SK-N-SH treated with all-trans-retinoic acid at 6 μM for 48 hours (cell line): ENCODE results near the gene KNDC1.

Experiments
- ARNTL ChIP-seq: fragments of 450-650 bp; formaldehyde crosslinking; IDR thresholded peaks from 2 replicates; pipeline ENCODE4 v1.5.0; 2020; ENCODE audit warnings: low read depth, mild to moderate bottlenecking, moderate library complexity, borderline replicate concordance
- CREB5 ChIP-seq: fragments of 250-450 bp; sonication (Bioruptor Pico); IDR thresholded peaks from 2 replicates; pipeline ENCODE4 v1.5.1; 2020; ENCODE audit warnings: low read depth, mild to moderate bottlenecking, moderate library complexity
- ISL1 ChIP-seq: fragments of 250-450 bp; sonication (Bioruptor Pico); IDR thresholded peaks from 2 replicates; pipeline ENCODE4 v2.1.2; 2022; ENCODE audit warnings: mild to moderate bottlenecking, moderate library complexity
- PATZ1 ChIP-seq: fragments of 250-450 bp; sonication (Bioruptor Pico); IDR thresholded peaks from 2 replicates; pipeline ENCODE4 v1.8.0; 2020; ENCODE audit warnings: mild to moderate bottlenecking, moderate library complexity, borderline replicate concordance
- POU6F1 ChIP-seq: fragments of 250-450 bp; sonication (Bioruptor Pico); IDR thresholded peaks from 2 replicates; pipeline ENCODE4 v1.8.0; 2021; ENCODE audit warnings: low read depth, mild to moderate bottlenecking, moderate library complexity, borderline replicate concordance
- PPARA ChIP-seq: fragments of 250-450 bp; sonication (Bioruptor Pico); IDR thresholded peaks from 2 replicates; pipeline ENCODE4 v1.5.0; 2020; ENCODE audit warnings: mild to moderate bottlenecking, borderline replicate concordance
- RARB ChIP-seq: fragments of 250-450 bp; sonication (Bioruptor Pico); IDR thresholded peaks from 2 replicates; pipeline ENCODE4 v1.8.0; 2021; ENCODE audit warnings: mild to moderate bottlenecking, moderate library complexity
- TCF4 ChIP-seq: fragments of 250-450 bp; sonication (Bioruptor Pico); IDR thresholded peaks from 2 replicates; pipeline ENCODE4 v1.8.0; 2021; ENCODE audit warnings: mild to moderate bottlenecking, moderate library complexity, borderline replicate concordance
- TSHZ2 ChIP-seq: fragments of 250-450 bp; sonication (Bioruptor Pico); IDR thresholded peaks from 2 replicates; pipeline ENCODE4 v1.5.0; 2020; ENCODE audit warnings: mild to moderate bottlenecking, moderate library complexity
- ZNF565 ChIP-seq: fragments of 450-650 bp; formaldehyde crosslinking; conservative IDR thresholded peaks from 2 replicates; pipeline ENCODE4 v1.5.0; 2020; ENCODE audit warnings: low read depth, mild to moderate bottlenecking, moderate library complexity
- ZNF70 ChIP-seq: fragments of 450-650 bp; formaldehyde crosslinking; IDR thresholded peaks from 2 replicates; pipeline ENCODE4 v1.5.0; 2020; ENCODE audit warnings: mild to moderate bottlenecking, moderate library complexity
- ZNF8 ChIP-seq: fragments of 450-650 bp; formaldehyde crosslinking; IDR thresholded peaks from 2 replicates; pipeline ENCODE4 v1.5.0; 2020; ENCODE audit warnings: mild to moderate bottlenecking, moderate library complexity

- no peak for TF ChIP-seq TSHZ2 (CRISPR knock-in tag)
- no peak for TF ChIP-seq CREB5 (CRISPR knock-in tag)
- no peak for TF ChIP-seq ISL1 (CRISPR knock-in tag)
- TF ChIP-seq POU6F1 (CRISPR knock-in tag) = no peak
- TF ChIP-seq ZNF565 (CRISPR knock-in tag) = no peak
- TF ChIP-seq TCF4 (CRISPR knock-in tag) = no peak
- TF ChIP-seq RARB (CRISPR knock-in tag) = no peak
- no peak for TF ChIP-seq PATZ1
- TF ChIP-seq ZNF8 (CRISPR knock-in tag) = no peak
- TF ChIP-seq ARNTL (CRISPR knock-in tag) = no peak
- no peak for TF ChIP-seq ZNF70
- no peak for TF ChIP-seq PPARA
Observed at GRCh38 chr10:133257489-133258065, 97.6 kb downstream of the KNDC1 start.
